K562 (cell line): ENCODE measurements around the gene FAM161A. TPM values are rescaled to one million over a fixed set of nuclear protein-coding genes. Genes with fewer than 3 reads are reported as not detected.

Experiments used
- ATAC-seq: fragments of 200-7000 bp; cut with Tn5 transposase; 3 replicates; pipeline ENCODE4 v1.9.1; 2020; ENCODE audit warnings: moderate library complexity
- BruUV-seq: library from RNA; stranded (reverse); fragments of 400-500 nt; replicated peaks from 2 replicates; lab custom pipeline; 2021; lab: Mats Ljungman, UMichigan
- CTCF ChIA-PET: fragments of 300-600 bp; formaldehyde crosslinking; extraction: SDS; loops from one replicate; lab custom pipeline; 2021; ENCODE audit warnings: low intra/inter-chr PET ratio; lab: Yijun Ruan, JAX
- POLR2A ChIA-PET: fragments of 300-600, 350-650 bp; sonication (Branson Sonifier 250); formaldehyde crosslinking; extraction: SDS; loops from one replicate; lab custom pipeline; 2021; ENCODE audit warnings: antibody characterized with exemption, inconsistent platforms; lab: Yijun Ruan, JAX
- DNase-seq, 4 experiments: peaks; one replicate each; pipeline versions ENCODE4 v3.0.0 to v3.0.0-alpha.2; 2011 to 2018; ENCODE audit warnings: low spot score in 3 of 4, mixed read lengths in 3 of 4; ENCODE audit errors: extremely low read depth in 1 of 4
- FAIRE-seq: peaks from 2 replicates; lab custom pipeline; 2011; peaks lifted over from hg19 to GRCh38; lab: Jason Lieb, UNC
- H2AFZ ChIP-seq: 2 replicates; pipeline ENCODE4 v1.6.0; 2011; ENCODE audit warnings: low read depth, low read length, control low read depth, inconsistent platforms
- H3K27ac ChIP-seq: fragments of 200-600 bp; 3 replicates; pipeline ENCODE4 v1.8.0; 2011; ENCODE audit warnings: low read depth, mild to moderate bottlenecking, control low read depth, inconsistent platforms, low read length, moderate library complexity, mixed read lengths; ENCODE audit errors: extremely low read depth
- H3K27me3 ChIP-seq, 2 experiments: fragments of 300-600 bp in 1 of 2; 2 replicates in 1 of 2; 3 replicates in 1 of 2; pipeline versions ENCODE4 v1.6.0 to v1.8.0; 2011; ENCODE audit warnings: inconsistent platforms in 2 of 2, low read length in 2 of 2, mild to moderate bottlenecking in 1 of 2, mixed read lengths in 1 of 2, moderate library complexity in 1 of 2; ENCODE audit not compliant: control insufficient read depth in 2 of 2, insufficient read depth in 2 of 2
- H3K36me3 ChIP-seq: fragments of 300-600 bp; 3 replicates; pipeline ENCODE4 v1.8.0; 2011; ENCODE audit warnings: mild to moderate bottlenecking, low read length, inconsistent platforms; ENCODE audit not compliant: control insufficient read depth, insufficient read depth
- H3K4me1 ChIP-seq, 2 experiments: fragments of 200-600 bp in 1 of 2; replicated peaks in 1 of 2; 2 replicates in 1 of 2; 3 replicates in 1 of 2; pipeline versions ENCODE4 v1.5.1 to v1.8.0; 2011; ENCODE audit warnings: inconsistent platforms in 2 of 2, low read length in 2 of 2, mild to moderate bottlenecking in 1 of 2, mixed read lengths in 1 of 2, moderate library complexity in 1 of 2; ENCODE audit not compliant: control insufficient read depth in 2 of 2, insufficient read depth in 2 of 2
- H3K4me2 ChIP-seq: 2 replicates; pipeline ENCODE4 v1.6.1; 2011; ENCODE audit warnings: low read length, control low read depth, inconsistent platforms, mixed read lengths; ENCODE audit not compliant: insufficient read depth
- H3K4me3 ChIP-seq: fragments of 200-600 bp; sonication (generic), shearing (Covaris generic); 2 replicates; pipeline ENCODE4 v1.5.1; 2016; ENCODE audit warnings: control low read depth, inconsistent platforms
- H3K79me2 ChIP-seq: fragments of 200-600 bp; 3 replicates; pipeline ENCODE4 v1.8.0; 2011; ENCODE audit warnings: low read length, inconsistent platforms; ENCODE audit not compliant: control insufficient read depth, insufficient read depth
- H3K9ac ChIP-seq, 2 experiments: 2 replicates each; pipeline versions ENCODE4 v1.6.0 to v1.6.1; 2011; ENCODE audit warnings: low read depth in 2 of 2, low read length in 2 of 2, control low read depth in 1 of 2, inconsistent platforms in 1 of 2, mild to moderate bottlenecking in 1 of 2, mixed read lengths in 1 of 2; ENCODE audit not compliant: insufficient read depth in 1 of 2
- H3K9me1 ChIP-seq: one replicate; pipeline ENCODE4 v1.6.0; 2011; ENCODE audit warnings: inconsistent platforms, mild to moderate bottlenecking, low read length, moderate library complexity; ENCODE audit not compliant: control insufficient read depth, insufficient read depth
- H3K9me3 ChIP-seq: replicated peaks from 2 replicates; pipeline ENCODE4 v1.5.1; 2011; ENCODE audit warnings: low read depth, low read length, inconsistent platforms; ENCODE audit not compliant: control insufficient read depth, insufficient read depth
- H4K20me1 ChIP-seq: replicated peaks from 2 replicates; pipeline ENCODE4 v1.6.1; 2011; ENCODE audit warnings: low read length, inconsistent platforms, mixed read lengths; ENCODE audit not compliant: control insufficient read depth, insufficient read depth
- BCOR ChIP-seq: fragments of 450-650 bp; IDR thresholded peaks from 2 replicates; pipeline ENCODE4 v1.6.1; 2016
- CHD2 ChIP-seq: IDR thresholded peaks from 2 replicates; pipeline ENCODE4 v1.6.1; 2011; ENCODE audit warnings: low read depth, low read length
- FOXM1 ChIP-seq, 2 experiments: fragments of 450-650 bp in 1 of 2; sonication (generic) in 1 of 2; formaldehyde crosslinking in 1 of 2; IDR thresholded peaks; 2 replicates each; pipeline versions ENCODE4 v1.6.1 to v1.9.0; 2017 to 2022; ENCODE audit warnings: low read depth in 2 of 2, mild to moderate bottlenecking in 2 of 2, missing genetic modification reagents in 1 of 2, moderate library complexity in 1 of 2
- GABPA ChIP-seq: fragments of 200-800 bp; sonication (Bioruptor generic); conservative IDR thresholded peaks from 2 replicates; pipeline ENCODE4 v1.6.1; 2016; ENCODE audit warnings: low read depth, missing genetic modification characterization, missing compliant biosample characterization
- KAT7 ChIP-seq: sonication (generic); formaldehyde crosslinking; IDR thresholded peaks from 2 replicates; pipeline ENCODE4 v1.8.0; 2022; ENCODE audit warnings: missing genetic modification reagents, mild to moderate bottlenecking, borderline replicate concordance
- L3MBTL2 ChIP-seq: fragments of 450-650 bp; IDR thresholded peaks from 2 replicates; pipeline ENCODE4 v1.6.1; 2016; ENCODE audit warnings: mild to moderate bottlenecking, moderate library complexity
- NCOA4 ChIP-seq: fragments of 450-650 bp; IDR thresholded peaks from 2 replicates; pipeline ENCODE4 v1.6.1; 2018; ENCODE audit warnings: mild to moderate bottlenecking; ENCODE audit not compliant: partially characterized antibody
- PHF8 ChIP-seq: fragments of 200-600 bp; sonication (generic); IDR thresholded peaks from 2 replicates; pipeline ENCODE4 v1.6.1; 2012; ENCODE audit warnings: mixed run types, mild to moderate bottlenecking, inconsistent platforms, low read length, moderate library complexity, borderline replicate concordance
- SAFB ChIP-seq: fragments of 200-400 bp; formaldehyde crosslinking; IDR thresholded peaks from 2 replicates; pipeline ENCODE4 v1.6.1; 2017; ENCODE audit warnings: low read depth, low read length, borderline replicate concordance
- TEAD4 ChIP-seq, 2 experiments: sonication (generic) in 1 of 2; formaldehyde crosslinking in 1 of 2; IDR thresholded peaks; 2 replicates each; pipeline versions ENCODE4 v1.6.1 to v1.8.0; 2012 to 2022; ENCODE audit warnings: borderline replicate concordance in 1 of 2, inconsistent platforms in 1 of 2, low read length in 1 of 2, mild to moderate bottlenecking in 1 of 2, missing genetic modification reagents in 1 of 2
- TGIF2 ChIP-seq: sonication (generic); formaldehyde crosslinking; IDR thresholded peaks from 2 replicates; pipeline ENCODE4 v1.8.1; 2022; ENCODE audit warnings: mild to moderate bottlenecking, missing genetic modification reagents, moderate library complexity
- ZNF146 ChIP-seq: IDR thresholded peaks from one replicate; pipeline ENCODE4 v1.6.1; 2018; ENCODE audit warnings: missing compliant biosample characterization; ENCODE audit not compliant: unreplicated experiment
- WGBS: fragments of 100-300 bp; shearing (Covaris generic); methylation state at CpG from one replicate; pipeline ENCODE4 v1.1.6; 2016; ENCODE audit warnings: low coverage, mixed read lengths; ENCODE audit not compliant: insufficient coverage; ENCODE audit errors: missing lambda C conversion rate; 5-methylcytosine and 5-hydroxymethylcytosine counted together
- in situ Hi-C: fragments of 300-500 bp; cut with MboI; formaldehyde crosslinking; loops from 4 replicates; pipeline ENCODE4 v1.15.0; 2018; ENCODE audit warnings: inconsistent platforms, mixed read lengths
- intact Hi-C: fragments of 100-400 bp; cut with micrococcal nuclease; formaldehyde crosslinking; loops from 2 replicates; pipeline ENCODE4 v1.14.2; 2022
- polyA plus RNA-seq, 8 experiments: library from polyadenylated mRNA; depleted of rRNA in 4 of 8; stranded (reverse) in 5 of 8; unstranded in 3 of 8; fragments of >200 nt; fragmentation: Nextera tagmentation in 2 of 8; fragmentation: Illumina TruSeq in 1 of 8; extraction: Ambion mirVana in 2 of 8; extraction: Trizol in 1 of 8; gene quantifications; 2 replicates each; pipeline versions ENCODE4 v1.2.1 to v1.2.3, GENCODE V29; 2011 to 2014; ENCODE audit warnings: inconsistent platforms in 1 of 8, missing spikeins in 1 of 8
- total RNA-seq, 7 experiments: library from RNA; depleted of rRNA in 6 of 7; stranded (reverse); fragments of >200 nt in 6 of 7; fragmentation: Illumina TruSeq in 2 of 7; extraction: Trizol in 2 of 7; gene quantifications; 2 replicates each; pipeline versions ENCODE4 v1.2.1 to v1.2.3, GENCODE V29; 2011 to 2021; ENCODE audit warnings: low replicate concordance in 1 of 7
- TF ChIP-seq, protein P1 (sequence below), 2 experiments: fragments of 450-650 bp; IDR thresholded peaks; 2 replicates each; pipeline ENCODE4 v1.6.1; 2016; ENCODE audit warnings: mild to moderate bottlenecking in 2 of 2, borderline replicate concordance in 1 of 2, low read depth in 1 of 2, moderate library complexity in 1 of 2

FAM161A gene
- total and polyA plus RNA-seq, 9 of the 15 experiments (the other 6 are each of a cell fraction or from before 2014, with no cell fraction given), result 0.27 to 1.4 (median 0.80) TPM

GRCh38 chr2:61833971-61834370, 19.9 kb downstream of the FAM161A start:
- DNase-seq (no peak), FAIRE-seq (no peak), ATAC-seq (no peak)
- ChIA-PET POLR2A (no interaction called here), CTCF (no interaction called here)
- no peaks in the 10 kb centered on the region for H3K79me2 ChIP-seq
- no peaks in the 10 kb centered on the region for H3K9me1 ChIP-seq
- no peak overlapping the region for H3K4me2 ChIP-seq
- no peaks in the 10 kb centered on the region for H4K20me1 ChIP-seq
- no peak overlapping the region for H3K4me3 ChIP-seq
- no peaks in the 10 kb centered on the region for H3K4me1 ChIP-seq
- no peak overlapping the region for H2AFZ ChIP-seq
- intact Hi-C loops (no loop called here), in situ Hi-C loops (no loop called here)
- 20% methylated on average over 1 of the region's 1 CpG for WGBS
- no peaks in the 10 kb centered on the region for H3K9me3 ChIP-seq
- no peaks in the 10 kb centered on the region for H3K36me3 ChIP-seq
- H3K9ac ChIP-seq, result no peak overlapping the region
- no peaks in the 10 kb centered on the region for H3K27me3 ChIP-seq
- no TSS peak for BruUV-seq
- no peak overlapping the region for H3K27ac ChIP-seq
- TF ChIP-seq ZNF146 (CRISPR knock-in tag) (peak; percentile 77), L3MBTL2 (no peak), NCOA4 (no peak), TGIF2 (CRISPR knock-in tag) (no peak), PHF8 (no peak), SAFB (no peak), GABPA (no peak), BCOR (0 out of 2 replicates have a peak, but pooled peaks have one; percentile 41), FOXM1 (IDR thresholded peaks at IDR 0.05; ENCODE audit: low read depth) (no peak), FOXM1 (CRISPR knock-in tag; IDR thresholded peaks at IDR 0.05; ENCODE audit: low read depth) (no peak), CHD2 (no peak), KAT7 (CRISPR knock-in tag) (no peak), TEAD4 (IDR thresholded peaks at IDR 0.05; ENCODE audit: low read length) (no peak), TEAD4 (CRISPR knock-in tag; IDR thresholded peaks at IDR 0.05; ENCODE audit: borderline replicate concordance) (no peak)
- TF ChIP-seq, protein P1, sequence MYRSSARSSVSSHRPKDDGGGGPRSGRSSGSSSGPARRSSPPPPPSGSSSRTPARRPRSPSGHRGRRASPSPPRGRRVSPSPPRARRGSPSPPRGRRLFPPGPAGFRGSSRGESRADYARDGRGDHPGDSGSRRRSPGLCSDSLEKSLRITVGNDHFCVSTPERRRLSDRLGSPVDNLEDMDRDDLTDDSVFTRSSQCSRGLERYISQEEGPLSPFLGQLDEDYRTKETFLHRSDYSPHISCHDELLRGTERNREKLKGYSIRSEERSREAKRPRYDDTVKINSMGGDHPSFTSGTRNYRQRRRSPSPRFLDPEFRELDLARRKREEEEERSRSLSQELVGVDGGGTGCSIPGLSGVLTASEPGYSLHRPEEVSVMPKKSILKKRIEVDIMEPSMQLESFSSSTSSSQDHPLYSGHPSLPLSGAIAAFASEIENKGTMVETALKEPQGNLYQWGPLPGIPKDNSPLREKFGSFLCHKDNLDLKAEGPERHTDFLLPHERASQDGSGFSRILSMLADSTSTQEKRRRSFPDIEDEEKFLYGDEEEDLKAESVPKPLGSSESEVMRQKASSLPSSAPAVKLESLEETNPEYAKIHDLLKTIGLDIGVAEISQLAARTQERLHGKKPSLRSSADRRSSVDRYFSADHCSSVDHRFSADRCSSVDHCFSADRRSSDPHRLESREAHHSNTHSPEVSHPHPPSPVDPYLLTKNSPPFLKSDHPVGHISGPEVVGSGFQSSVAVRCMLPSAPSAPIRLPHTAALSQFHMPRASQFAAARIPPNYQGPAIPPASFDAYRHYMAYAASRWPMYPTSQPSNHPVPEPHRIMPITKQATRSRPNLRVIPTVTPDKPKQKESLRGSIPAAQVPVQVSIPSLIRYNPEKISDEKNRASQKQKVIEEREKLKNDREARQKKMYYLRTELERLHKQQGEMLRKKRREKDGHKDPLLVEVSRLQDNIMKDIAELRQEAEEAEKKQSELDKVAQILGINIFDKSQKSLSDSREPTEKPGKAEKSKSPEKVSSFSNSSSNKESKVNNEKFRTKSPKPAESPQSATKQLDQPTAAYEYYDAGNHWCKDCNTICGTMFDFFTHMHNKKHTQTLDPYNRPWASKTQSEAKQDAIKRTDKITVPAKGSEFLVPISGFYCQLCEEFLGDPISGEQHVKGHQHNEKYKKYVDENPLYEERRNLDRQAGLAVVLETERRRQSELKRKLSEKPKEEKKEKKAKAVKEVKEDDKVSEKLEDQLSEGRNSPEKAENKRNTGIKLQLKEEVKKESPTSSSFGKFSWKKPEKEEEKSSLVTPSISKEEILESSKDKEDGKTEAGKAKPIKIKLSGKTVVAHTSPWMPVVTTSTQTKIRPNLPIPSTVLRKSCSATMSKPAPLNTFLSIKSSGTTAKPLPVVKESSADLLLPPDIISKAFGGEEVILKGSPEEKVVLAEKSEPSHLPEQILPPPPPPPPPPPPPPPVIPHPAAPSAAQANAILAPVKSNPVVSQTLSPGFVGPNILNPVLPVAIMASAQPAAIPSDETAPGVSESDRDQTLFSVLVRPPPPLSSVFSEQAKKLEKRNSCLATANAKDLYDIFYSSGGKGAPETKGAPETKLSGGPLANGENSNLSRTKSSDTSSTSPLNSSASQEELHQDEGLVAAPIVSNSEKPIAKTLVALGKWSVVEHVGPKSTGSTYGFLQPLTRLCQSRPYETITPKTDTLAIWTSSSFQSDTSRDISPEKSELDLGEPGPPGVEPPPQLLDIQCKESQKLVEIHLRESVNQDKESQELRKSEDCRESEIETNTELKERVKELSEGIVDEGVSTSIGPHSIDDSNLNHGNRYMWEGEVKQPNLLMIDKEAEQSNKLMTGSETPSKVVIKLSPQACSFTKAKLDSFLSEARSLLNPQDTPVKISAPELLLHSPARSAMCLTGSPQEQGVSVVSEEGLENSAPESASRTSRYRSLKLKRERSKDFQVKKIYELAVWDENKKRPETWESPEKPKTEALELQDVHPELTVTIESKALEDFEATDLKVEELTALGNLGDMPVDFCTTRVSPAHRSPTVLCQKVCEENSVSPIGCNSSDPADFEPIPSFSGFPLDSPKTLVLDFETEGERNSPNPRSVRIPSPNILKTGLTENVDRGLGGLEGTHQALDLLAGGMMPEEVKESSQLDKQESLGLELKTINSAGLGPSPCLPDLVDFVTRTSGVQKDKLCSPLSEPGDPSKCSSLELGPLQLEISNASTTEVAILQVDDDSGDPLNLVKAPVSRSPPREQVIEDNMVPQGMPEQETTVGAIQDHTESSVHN (IDR thresholded peaks at IDR 0.05; ENCODE audit: borderline replicate concordance in 1 of 2, low read depth in 1 of 2), result no peak
